ENCODE measurements around the gene CLIP2.

The CLIP2 gene

DNA sequence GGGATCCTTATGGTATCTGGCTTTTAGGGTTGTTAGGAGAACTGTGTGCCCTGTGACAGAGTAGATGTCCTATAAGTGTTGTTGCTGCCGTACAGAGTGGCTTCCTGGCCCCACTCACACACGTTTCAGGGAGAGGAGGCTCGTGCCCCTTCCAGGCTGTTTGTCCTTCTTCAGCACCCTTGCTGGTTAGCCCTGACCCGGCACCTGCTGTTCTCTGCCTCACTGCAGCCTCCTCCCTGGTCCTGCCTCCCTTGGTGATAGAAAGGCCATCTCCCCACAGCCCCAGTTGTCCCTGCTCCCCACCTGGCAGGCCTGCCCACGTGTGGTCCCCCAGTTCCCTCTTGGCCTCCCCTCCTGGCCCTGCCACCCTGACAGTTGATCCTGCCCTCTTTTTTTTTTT lies 2.3 kb downstream of the CLIP2 start:
- TF ChIP-seq, protein P1, sequence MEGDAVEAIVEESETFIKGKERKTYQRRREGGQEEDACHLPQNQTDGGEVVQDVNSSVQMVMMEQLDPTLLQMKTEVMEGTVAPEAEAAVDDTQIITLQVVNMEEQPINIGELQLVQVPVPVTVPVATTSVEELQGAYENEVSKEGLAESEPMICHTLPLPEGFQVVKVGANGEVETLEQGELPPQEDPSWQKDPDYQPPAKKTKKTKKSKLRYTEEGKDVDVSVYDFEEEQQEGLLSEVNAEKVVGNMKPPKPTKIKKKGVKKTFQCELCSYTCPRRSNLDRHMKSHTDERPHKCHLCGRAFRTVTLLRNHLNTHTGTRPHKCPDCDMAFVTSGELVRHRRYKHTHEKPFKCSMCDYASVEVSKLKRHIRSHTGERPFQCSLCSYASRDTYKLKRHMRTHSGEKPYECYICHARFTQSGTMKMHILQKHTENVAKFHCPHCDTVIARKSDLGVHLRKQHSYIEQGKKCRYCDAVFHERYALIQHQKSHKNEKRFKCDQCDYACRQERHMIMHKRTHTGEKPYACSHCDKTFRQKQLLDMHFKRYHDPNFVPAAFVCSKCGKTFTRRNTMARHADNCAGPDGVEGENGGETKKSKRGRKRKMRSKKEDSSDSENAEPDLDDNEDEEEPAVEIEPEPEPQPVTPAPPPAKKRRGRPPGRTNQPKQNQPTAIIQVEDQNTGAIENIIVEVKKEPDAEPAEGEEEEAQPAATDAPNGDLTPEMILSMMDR (IDR thresholded peaks at IDR 0.05; ENCODE audit: low read depth, low read length): no peak
- no peak overlapping the region for H3K4me3 ChIP-seq (ENCODE audit: low read depth, low read length)
- DNase-seq (ENCODE audit: low read depth): no peak

- peak overlapping the region; percentile 51 for H3K4me3 ChIP-seq (ENCODE audit: low read depth, low read length)
- TF ChIP-seq MYC (IDR thresholded peaks at IDR 0.05; ENCODE audit: low read depth, low read length): no peak; the same call in 1 of the 2 replicates
- TF ChIP-seq, protein P2, sequence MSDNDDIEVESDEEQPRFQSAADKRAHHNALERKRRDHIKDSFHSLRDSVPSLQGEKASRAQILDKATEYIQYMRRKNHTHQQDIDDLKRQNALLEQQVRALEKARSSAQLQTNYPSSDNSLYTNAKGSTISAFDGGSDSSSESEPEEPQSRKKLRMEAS (IDR thresholded peaks at IDR 0.05; ENCODE audit: low read depth, low read length): no peak; the same call in 1 of the 2 replicates
- TF ChIP-seq POLR2A (IDR thresholded peaks at IDR 0.05; ENCODE audit: extremely low read depth, insufficient read length): no peak
- TF ChIP-seq, protein P1 (IDR thresholded peaks at IDR 0.05; ENCODE audit: low read depth, low read length): no peak
- peak; percentile 94 for DNase-seq (ENCODE audit: low read depth)
Observed at GRCh38 chr7:74292757-74293576, 3.8 kb downstream of the CLIP2 start.

GRCh38 chr7:74293577-74293908 lies 4.3 kb downstream of the CLIP2 start:
- TF ChIP-seq, protein P1 (IDR thresholded peaks at IDR 0.05; ENCODE audit: low read depth, low read length): no peak
- TF ChIP-seq MYC (IDR thresholded peaks at IDR 0.05; ENCODE audit: low read depth, low read length) (peak; percentile 59; the same call in 1 of the 2 replicates), POLR2A (IDR thresholded peaks at IDR 0.05; ENCODE audit: extremely low read depth, insufficient read length) (no peak)
- TF ChIP-seq, protein P2 (IDR thresholded peaks at IDR 0.05; ENCODE audit: low read depth, low read length): peak; percentile 68
- DNase-seq (ENCODE audit: low read depth): peak; percentile 82
- H3K4me3 ChIP-seq (ENCODE audit: low read depth, low read length): peak overlapping the region; percentile 51

DNA sequence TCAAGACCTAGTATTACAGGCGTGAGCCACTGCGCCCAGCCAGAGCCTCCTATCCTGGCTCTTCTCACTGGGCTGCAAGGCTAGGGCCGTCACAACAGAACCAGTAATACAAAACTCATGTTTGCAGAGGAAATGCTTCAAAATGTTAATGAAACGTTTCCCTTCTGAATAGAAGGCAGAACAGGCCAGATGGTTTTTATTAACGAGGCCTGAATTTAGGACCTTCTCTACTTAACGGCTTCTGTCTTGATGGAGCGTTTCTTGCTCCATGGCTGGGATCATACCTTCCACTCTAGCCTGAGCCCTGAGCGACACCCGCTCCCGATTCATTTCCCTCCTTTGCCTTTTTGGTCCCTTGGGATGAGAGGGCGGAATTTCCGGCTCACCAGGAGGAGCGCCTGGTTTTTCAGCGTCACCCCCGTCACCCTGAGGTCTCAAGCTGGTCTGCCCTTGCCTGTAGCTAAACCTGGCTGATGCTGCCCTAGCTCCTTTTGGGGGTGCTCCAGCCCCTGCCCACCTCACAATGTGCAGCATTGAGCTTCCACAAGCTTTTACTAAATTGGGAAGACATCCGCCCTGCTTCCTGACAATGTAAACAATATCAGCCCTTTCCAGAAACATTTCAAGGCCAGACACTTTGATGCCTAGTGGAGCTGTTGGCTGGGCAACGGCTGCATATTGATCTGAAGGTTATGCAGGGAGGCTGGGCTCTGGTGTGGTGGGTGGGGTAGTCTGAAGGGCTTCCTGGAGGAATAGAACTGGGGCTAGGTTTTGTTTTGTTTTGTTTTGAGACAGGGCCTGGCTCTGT lies 5.2 kb downstream of the CLIP2 start:
- TF ChIP-seq, protein P2 (IDR thresholded peaks at IDR 0.05; ENCODE audit: low read depth, low read length): no peak
- TF ChIP-seq POLR2A (IDR thresholded peaks at IDR 0.05; ENCODE audit: extremely low read depth, insufficient read length) (no peak), MYC (IDR thresholded peaks at IDR 0.05; ENCODE audit: low read depth, low read length) (no peak)
- TF ChIP-seq, protein P1 (IDR thresholded peaks at IDR 0.05; ENCODE audit: low read depth, low read length): no peak
- H3K4me3 ChIP-seq (ENCODE audit: low read depth, low read length): no peak overlapping the region
- DNase-seq (ENCODE audit: low read depth): no peak

GRCh38 chr7:74297516-74298233 lies 8.5 kb downstream of the CLIP2 start:
- TF ChIP-seq POLR2A (IDR thresholded peaks at IDR 0.05; ENCODE audit: extremely low read depth, insufficient read length): no peak
- TF ChIP-seq, protein P2 (IDR thresholded peaks at IDR 0.05; ENCODE audit: low read depth, low read length): no peak

DNA sequence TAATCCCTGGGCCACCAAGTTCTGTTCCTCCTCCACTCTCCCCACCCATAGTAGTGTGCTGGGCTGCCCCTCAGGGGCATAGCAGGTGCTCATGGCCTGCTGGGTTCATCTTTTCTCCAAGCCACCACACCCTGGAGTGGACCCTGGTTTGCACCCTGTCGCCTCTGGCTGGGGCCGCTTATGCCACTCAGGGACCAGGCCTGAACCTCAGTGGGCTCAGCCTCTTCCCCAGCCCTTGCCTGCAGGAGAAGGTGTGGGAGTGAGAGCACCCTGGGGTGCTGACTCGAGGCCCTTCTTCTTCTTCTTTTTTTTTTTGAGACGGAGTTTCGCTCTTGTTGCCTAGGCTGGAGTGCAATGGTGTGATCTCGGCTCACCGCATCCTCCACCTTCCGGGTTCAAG lies 10.2 kb downstream of the CLIP2 start:
- DNase-seq (ENCODE audit: low read depth): peak; percentile 60
- H3K4me3 ChIP-seq (ENCODE audit: low read depth, low read length): no peak overlapping the region
- TF ChIP-seq, protein P2 (IDR thresholded peaks at IDR 0.05; ENCODE audit: low read depth, low read length): no peak
- TF ChIP-seq POLR2A (IDR thresholded peaks at IDR 0.05; ENCODE audit: extremely low read depth, insufficient read length): no peak
- no peak for TF ChIP-seq MYC (IDR thresholded peaks at IDR 0.05; ENCODE audit: low read depth, low read length)
- TF ChIP-seq, protein P1 (IDR thresholded peaks at IDR 0.05; ENCODE audit: low read depth, low read length): no peak

More at GRCh38 chr7:74297516-74298233, 8.5 kb downstream of the CLIP2 start:
- no peak overlapping the region for H3K4me3 ChIP-seq (ENCODE audit: low read depth, low read length)
- no peak for DNase-seq (ENCODE audit: low read depth)

All from NB4 (cell line).